ENCODE results near the gene DNAH5.

DNAH5 gene

DNA sequence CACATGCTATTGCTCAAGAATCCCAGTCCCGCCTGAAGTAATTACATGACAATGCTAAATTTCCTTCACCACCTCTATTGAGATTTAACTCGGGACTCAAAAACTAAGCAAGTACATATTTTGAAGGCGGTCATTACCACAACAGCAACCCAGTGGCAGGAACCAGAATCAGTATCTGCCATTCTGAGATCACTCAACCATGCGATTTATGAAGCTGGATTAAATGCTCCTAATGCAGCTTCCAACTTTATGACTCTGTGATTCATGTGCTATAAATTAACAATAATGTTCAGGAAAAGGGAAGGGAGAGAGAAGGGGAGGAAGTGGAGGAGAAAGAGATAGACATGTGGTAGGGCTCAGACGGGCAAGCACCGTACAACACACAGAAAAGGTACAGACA lies 194.7 kb downstream of the DNAH5 start:
- no peak for TF ChIP-seq POLR2A (IDR thresholded peaks at IDR 0.05; ENCODE audit: low read length)
- TF ChIP-seq GATA1 (IDR thresholded peaks at IDR 0.05; ENCODE audit: low read depth, low read length) = no peak
- DNase-seq = no peak

DNA sequence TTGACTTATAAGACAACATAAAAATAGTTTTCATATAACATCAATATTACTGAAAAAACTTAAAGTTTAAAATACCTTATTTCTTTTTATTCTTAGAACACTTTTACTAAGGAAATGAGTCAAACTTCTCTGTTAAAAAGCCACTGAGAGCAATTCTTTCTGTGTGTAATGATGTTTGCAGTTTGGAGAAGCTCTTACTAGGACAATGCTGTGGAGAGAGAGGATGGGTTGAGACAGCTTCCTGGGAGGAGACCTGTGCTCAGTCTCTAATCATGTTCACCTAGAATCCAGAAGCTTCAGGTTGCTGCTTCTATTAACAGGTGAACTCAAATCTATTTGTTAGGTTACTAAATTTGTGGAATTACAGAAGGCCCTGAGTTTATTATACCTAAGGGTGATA lies 198.5 kb downstream of the DNAH5 start:
- DNase-seq = no peak
- TF ChIP-seq POLR2A (IDR thresholded peaks at IDR 0.05; ENCODE audit: low read length) (no peak), GATA1 (IDR thresholded peaks at IDR 0.05; ENCODE audit: low read depth, low read length) (no peak)

DNA sequence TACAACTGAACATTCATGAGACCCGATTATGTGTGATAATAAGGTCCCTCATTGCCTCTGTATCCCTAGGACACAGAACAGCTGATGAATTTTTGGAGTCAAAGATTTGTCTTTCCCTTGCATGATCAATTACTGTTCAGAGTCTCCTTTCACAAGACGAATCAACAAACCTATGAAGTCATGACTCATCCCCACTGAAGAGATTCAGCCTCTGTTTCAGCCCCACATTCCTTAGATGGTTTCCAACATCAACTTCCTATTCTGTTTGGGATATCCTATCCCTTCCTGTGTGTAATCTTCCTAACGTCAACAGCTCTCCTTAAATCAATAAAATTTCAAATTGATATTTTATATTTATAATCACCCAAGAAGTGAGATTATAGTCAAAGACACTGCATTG lies 199.0 kb downstream of the DNAH5 start:
- TF ChIP-seq GATA1 (IDR thresholded peaks at IDR 0.05; ENCODE audit: low read depth, low read length) (no peak), POLR2A (IDR thresholded peaks at IDR 0.05; ENCODE audit: low read length) (no peak)
- DNase-seq = no peak

DNA sequence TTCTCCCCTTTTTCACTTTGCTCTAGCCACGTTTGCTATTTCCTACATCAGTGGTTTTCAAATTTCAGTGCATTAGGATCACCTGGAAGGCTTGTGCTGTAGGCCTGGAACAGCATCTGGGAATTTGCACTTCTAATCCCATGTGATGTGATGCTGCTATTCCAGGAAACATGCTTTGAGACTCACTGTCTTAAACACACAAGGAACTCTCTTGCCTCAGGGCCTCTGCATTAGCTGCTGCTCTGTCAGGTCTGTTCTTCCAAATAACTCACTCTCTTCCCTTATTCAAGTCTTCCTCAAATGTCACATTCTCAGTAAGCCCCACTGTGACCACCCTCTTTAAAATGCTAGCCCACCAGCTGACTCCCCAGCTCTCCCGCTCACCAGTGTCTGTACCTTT lies 204.0 kb downstream of the DNAH5 start:
- TF ChIP-seq GATA1 (IDR thresholded peaks at IDR 0.05; ENCODE audit: low read depth, low read length) = no peak
- no peak for TF ChIP-seq POLR2A (IDR thresholded peaks at IDR 0.05; ENCODE audit: low read length)
- no peak for DNase-seq

DNA sequence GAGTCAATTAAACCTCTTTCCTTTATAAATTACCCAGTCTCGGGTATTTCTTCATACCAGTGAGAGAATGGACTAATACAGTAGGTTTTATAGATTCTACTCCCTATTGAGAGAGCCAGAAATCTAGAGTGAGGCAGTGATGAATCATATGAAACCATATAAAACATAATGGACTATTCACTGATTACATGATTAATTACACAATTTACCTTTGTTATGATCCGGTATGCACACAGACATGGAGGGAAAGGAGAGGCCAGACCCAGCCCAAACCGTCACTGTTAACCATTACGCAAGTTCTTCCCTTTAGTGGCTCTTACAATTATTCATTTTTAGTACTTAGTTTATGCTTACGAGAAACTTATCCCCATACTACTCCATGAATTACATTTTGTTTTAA lies 205.0 kb downstream of the DNAH5 start:
- no peak for DNase-seq
- TF ChIP-seq GATA1 (IDR thresholded peaks at IDR 0.05; ENCODE audit: low read depth, low read length) (no peak), POLR2A (IDR thresholded peaks at IDR 0.05; ENCODE audit: low read length) (no peak)

DNA sequence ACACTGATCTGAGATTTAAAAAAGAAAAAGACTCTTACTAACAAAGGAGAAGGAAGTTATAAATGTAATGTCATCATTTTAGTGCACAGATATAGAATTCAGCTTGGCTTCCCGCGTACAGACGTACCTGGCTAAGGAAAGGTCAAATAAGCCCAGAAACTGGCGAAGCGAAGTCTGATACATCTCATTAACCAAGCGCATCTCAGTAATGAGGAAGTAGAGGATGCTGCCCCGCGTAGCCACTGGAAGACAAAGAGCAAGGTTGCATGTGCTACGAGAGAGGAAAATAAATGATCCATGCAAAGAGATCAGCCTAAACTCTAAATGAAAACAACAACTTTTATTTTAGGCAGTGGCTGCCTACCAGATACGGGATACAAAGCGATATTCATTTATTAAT lies 208.8 kb downstream of the DNAH5 start:
- TF ChIP-seq POLR2A (IDR thresholded peaks at IDR 0.05; ENCODE audit: low read length) = no peak
- no peak for TF ChIP-seq GATA1 (IDR thresholded peaks at IDR 0.05; ENCODE audit: low read depth, low read length)
- DNase-seq = no peak

DNA sequence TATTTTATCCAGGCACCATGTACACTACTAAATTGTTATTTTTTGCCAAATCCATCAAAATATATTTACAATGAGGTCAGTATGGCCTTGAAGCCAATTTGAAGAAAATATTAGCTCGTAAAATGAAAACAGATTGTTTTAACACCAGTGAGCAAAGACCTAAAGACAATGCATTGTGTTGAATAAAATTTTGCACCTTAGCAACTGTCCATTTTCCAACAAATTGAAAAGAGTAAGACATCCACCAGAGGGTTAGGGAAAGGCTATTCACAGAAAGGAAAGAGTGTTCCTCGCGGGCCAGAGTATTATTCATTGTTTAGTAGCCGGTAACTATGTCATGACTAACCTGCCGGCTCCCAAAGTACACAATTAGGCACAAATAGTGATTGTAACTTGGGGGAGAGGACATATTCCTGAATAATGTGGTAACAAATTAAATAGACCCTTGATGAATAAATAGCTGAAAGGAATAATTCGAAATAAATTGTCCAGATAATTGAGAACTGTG lies 213.3 kb downstream of the DNAH5 start:
- TF ChIP-seq POLR2A (IDR thresholded peaks at IDR 0.05; ENCODE audit: low read length) (no peak), GATA1 (IDR thresholded peaks at IDR 0.05; ENCODE audit: low read depth, low read length) (no peak)

DNA sequence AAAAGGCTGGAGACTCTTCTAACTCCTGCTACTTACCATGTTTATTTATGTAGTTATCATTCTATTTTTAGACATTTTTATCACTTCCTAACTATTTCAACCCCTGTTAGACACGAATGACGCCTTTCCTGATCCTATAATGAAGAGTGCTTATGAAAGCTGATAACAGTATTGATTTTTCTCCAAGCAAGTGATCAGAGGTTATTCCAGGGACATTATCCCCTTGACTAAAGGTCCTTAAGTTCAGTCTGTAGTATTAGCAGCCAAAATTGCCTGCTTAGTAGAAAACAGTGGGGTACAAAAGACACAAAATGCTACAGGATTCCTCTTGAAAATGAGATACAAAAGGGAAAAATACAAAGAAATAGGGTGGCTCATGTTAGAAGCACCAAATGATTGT lies 235.6 kb downstream of the DNAH5 start:
- no peak for TF ChIP-seq POLR2A (IDR thresholded peaks at IDR 0.05; ENCODE audit: low read length)
- no peak for TF ChIP-seq GATA1 (IDR thresholded peaks at IDR 0.05; ENCODE audit: low read depth, low read length)
- DNase-seq = no peak

More for the DNA sequence above, 213.3 kb downstream of the DNAH5 start:
- no peak for DNase-seq

DNA sequence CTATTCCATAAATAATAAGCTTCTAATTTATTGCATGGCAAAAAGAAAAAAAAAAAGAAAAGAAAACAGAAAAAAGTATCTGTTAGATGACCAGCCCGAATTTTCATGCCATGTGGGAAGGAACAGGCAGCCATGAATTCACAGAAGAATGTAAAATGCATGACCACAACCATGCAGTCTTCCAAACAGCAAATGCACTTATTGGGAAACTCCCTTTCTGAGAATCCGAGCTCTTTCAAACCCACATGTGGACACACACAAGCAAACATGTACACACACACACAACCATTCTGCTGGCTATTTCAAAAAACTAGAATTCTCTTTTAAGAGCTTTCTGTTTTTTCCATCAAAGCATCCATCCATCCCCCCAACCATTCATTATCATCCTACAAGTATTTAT lies 236.1 kb downstream of the DNAH5 start:
- DNase-seq = no peak
- no peak for TF ChIP-seq GATA1 (IDR thresholded peaks at IDR 0.05; ENCODE audit: low read depth, low read length)

DNA sequence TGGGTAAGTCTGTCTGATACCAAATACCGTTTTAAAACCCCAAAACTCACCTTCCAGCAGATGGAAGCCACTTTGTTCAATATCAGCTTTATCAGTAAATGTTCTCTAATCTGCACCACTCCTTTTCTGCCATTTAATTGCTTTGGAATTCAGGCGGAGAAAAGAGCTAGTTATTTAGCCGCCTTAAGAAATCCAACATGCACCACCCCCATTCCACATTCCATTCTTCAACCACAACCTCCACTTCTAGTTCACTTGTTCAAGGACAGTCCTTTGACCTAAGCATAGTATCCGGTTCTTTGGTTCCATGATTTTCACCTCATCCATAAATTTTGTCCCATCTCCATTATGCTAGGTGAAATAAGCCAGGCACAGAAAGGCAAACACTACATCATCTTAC lies 240.1 kb downstream of the DNAH5 start:
- no peak for DNase-seq
- no peak for TF ChIP-seq POLR2A (IDR thresholded peaks at IDR 0.05; ENCODE audit: low read length)
- TF ChIP-seq GATA1 (IDR thresholded peaks at IDR 0.05; ENCODE audit: low read depth, low read length) = no peak

DNA sequence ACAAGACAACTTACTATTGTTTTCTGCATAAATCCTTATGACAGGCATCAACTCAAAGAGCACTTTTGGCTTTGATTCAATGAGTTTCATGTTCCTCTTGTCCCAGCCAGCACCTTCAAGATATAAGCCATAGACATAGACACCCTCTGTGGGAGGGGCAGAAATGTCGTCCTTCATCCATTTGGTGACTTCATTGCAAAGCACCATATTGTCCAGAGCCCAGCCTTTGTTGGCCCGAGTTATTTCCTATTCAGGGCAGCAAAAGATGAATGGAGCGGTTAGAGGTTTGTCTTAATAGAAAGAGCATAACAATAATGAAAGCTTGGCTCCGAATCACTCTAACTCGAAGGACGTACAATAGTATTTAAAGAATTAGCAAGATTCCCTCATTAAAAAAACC lies 243.9 kb downstream of the DNAH5 start:
- no peak for DNase-seq
- no peak for TF ChIP-seq POLR2A (IDR thresholded peaks at IDR 0.05; ENCODE audit: low read length)
- TF ChIP-seq GATA1 (IDR thresholded peaks at IDR 0.05; ENCODE audit: low read depth, low read length) = no peak

DNA sequence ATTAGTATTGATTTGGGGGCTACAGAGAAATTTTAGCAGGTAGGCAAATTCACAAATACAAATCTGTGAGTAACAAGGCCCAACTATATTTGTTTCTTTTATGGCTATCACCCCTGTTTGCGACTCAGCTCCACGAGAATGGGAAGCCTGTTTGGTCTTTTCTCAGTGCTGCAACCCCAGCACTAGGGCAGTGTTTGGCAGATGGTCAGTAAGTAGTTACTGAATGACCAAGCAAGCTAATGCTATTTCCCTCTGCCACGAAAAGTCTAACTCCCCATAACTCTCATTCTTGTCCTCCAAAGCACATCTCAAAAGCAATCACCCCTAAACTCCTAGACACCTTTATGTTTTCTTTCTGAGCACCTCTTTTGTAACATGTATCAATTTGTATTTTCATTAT lies 245.6 kb downstream of the DNAH5 start:
- no peak for TF ChIP-seq POLR2A (IDR thresholded peaks at IDR 0.05; ENCODE audit: low read length)
- no peak for TF ChIP-seq GATA1 (IDR thresholded peaks at IDR 0.05; ENCODE audit: low read depth, low read length)
- DNase-seq = no peak

DNA sequence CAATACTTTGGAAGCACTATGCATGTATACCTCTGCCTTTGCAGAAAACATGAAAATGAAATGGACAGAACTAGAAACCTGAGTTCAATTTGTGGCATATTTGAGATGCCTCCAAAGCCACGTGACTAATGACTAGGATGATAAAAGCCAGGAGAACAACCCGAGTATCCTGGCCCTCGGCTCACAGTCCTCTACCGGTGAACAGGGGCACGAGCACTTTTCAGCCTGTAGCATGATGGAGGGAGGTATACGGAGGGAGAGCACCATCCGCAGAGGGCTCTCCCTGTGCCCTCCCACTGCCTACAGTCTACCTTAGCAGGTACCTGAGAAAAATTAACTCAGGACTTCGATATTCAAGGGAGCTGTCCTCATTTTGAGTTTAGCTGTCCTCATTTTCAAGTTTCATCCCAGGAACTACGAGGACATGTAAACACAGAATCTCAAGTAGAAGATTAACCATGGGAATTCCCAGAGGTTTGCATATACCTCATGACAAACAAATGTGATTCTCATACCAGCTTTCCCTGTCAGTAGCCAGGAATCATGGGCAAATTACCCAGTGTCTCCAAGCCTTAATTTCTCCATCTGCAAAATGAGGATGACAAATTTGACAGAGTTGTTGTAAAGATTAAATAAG lies 249.3 kb downstream of the DNAH5 start:
- TF ChIP-seq GATA1 (IDR thresholded peaks at IDR 0.05; ENCODE audit: low read depth, low read length) (no peak), POLR2A (IDR thresholded peaks at IDR 0.05; ENCODE audit: low read length) (no peak)
- DNase-seq = no peak

DNA sequence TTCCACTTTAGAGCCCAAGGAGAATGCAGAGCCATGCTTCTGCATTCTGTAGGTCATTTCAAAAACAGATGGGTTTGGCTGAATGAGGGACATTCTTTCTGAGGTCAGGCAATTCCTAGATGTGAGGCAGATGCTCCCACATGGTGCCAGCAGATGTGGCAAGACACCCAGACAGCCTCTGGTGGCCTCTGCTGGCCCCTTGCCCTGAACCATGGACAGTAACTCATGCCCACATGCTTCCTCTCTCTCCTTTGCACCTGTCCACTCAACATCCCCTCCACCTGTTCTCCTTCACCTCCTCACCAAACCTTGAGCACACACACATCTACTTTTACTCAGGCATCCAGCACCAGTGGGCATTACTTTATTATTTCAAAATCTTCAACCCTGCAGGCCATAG lies 252.3 kb downstream of the DNAH5 start:
- DNase-seq = no peak
- TF ChIP-seq GATA1 (IDR thresholded peaks at IDR 0.05; ENCODE audit: low read depth, low read length) (no peak), POLR2A (IDR thresholded peaks at IDR 0.05; ENCODE audit: low read length) (no peak)

DNA sequence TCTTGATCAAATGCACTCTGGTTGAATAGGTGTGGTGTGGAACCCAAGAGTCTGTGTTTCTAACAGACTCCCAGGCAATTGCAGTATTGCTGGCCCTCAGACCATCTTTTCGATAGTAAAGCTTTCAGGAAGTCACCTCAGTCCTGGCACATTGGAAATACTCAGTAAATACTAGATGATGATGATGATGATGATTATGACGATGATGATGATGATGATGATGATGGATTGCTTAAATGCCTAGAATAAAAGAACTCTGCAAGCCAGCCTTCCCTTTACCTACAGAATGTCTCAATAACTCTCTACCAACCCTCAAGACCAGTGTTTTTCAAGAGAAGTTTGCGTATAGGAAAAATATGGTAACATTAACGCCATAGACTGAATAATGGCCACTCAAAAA lies 268.0 kb downstream of the DNAH5 start:
- no peak for DNase-seq
- no peak for TF ChIP-seq GATA1 (IDR thresholded peaks at IDR 0.05; ENCODE audit: low read depth, low read length)
- TF ChIP-seq POLR2A (IDR thresholded peaks at IDR 0.05; ENCODE audit: low read length) = no peak

DNA sequence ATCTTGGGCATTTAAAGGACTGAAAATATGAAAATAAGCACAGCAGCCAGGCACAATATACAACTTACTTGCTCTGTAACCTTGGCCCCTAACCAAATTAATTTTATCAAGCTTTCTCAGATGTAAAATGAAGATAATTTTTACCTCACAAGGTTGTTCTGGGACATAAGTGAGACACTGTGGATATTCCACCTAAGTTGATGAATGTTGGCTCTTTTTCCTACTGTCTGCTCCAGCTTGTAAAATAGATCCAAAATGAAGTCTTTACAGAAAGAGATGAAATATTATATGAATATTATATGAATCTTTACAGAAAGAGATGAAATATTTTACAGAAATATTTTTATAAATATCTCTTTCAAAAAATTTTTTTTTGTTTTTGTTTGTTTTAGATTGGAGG lies 270.1 kb downstream of the DNAH5 start:
- DNase-seq = no peak
- TF ChIP-seq POLR2A (IDR thresholded peaks at IDR 0.05; ENCODE audit: low read length) (no peak), GATA1 (IDR thresholded peaks at IDR 0.05; ENCODE audit: low read depth, low read length) (no peak)

All from erythroblast (primary cell).